Testis (tissue), 2 donors: ENCODE results near the gene NDRG3.

Experiments
- CTCF ChIP-seq, 3 experiments: fragments of 450-650 bp in 2 of 3; fragments of 200-600 bp in 1 of 3; sonication (generic) in 1 of 3; IDR thresholded peaks; one replicate each; pipeline ENCODE4 v1.5.1; 2016 to 2019; ENCODE audit warnings: antibody characterized with exemption in 3 of 3, mild to moderate bottlenecking in 2 of 3, moderate library complexity in 1 of 3
- POLR2A ChIP-seq: fragments of 450-650 bp; IDR thresholded peaks from one replicate; pipeline ENCODE4 v1.6.1; 2017; ENCODE audit warnings: antibody characterized with exemption, mild to moderate bottlenecking, moderate library complexity

GRCh38 chr20:36785308-36785707, 39.4 kb upstream of the NDRG3 start:
- TF ChIP-seq POLR2A (no peak), CTCF (IDR thresholded peaks at IDR 0.05) (no peak)
